ENCODE data around the gene PRODH.
"Not testable (repeated sequence)": the region's sequence is repeated elsewhere in the genome, so short reads cannot be mapped to it uniquely, and the experiment has no call there.

PRODH gene

GRCh38 chr22:18896037-18896657, 39.9 kb downstream of the PRODH start:
- not testable (repeated sequence) for DNase-seq

DNA sequence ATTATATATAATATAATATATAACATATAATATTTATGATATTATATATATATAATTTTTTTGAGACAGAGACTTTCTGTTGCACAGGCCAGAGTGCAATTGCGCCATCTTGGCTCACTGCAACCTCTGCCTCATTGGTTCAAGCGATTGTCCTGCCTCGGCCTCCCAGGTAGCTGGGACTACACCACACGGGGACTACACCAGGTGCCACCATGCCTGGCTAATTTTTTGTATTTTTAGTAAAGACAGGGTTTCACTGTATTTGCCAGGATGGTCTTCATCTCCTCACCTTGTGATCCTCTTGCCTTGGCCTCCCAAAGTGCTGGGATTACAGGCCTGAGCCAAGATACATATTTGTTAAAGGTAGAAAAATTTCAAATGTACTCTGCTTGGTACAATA, 42.3 kb downstream of the PRODH start:
- DNase-seq, result not testable (repeated sequence)

GRCh38 chr22:18890510-18891192, 45.4 kb downstream of the PRODH start:
- DNase-seq, result not testable (repeated sequence)

- no peak for DNase-seq
Observed at GRCh38 chr22:18888115-18888514, 48.0 kb downstream of the PRODH start.

GRCh38 chr22:18884465-18884864, 51.6 kb downstream of the PRODH start:
- DNase-seq, result not testable (repeated sequence)

- not testable (repeated sequence) for DNase-seq
Observed at GRCh38 chr22:18881260-18881659, 54.8 kb downstream of the PRODH start.

Data from NCI-H187 (cell line).